Caco-2 (cell line): ENCODE data around the gene RYR1. TPM values are rescaled to one million over a fixed set of nuclear protein-coding genes. Genes with fewer than 3 reads are reported as not detected.
A peak's percentile ranks its signal among the peaks of the same experiment; 100 is the strongest.

ENCODE experiments used
- BruUV-seq: library from RNA; stranded (reverse); fragments of 400-500 nt; replicated peaks from 2 replicates; lab custom pipeline; 2021; lab: Mats Ljungman, UMichigan
- CTCF ChIA-PET: fragments of 300-600 bp; sonication (Branson Sonifier 250); formaldehyde crosslinking; loops from one replicate; lab custom pipeline; 2022; ENCODE audit warnings: antibody characterized with exemption; lab: Charles Lee
- POLR2A ChIA-PET: fragments of 300-600 bp; sonication (Branson Sonifier 250); formaldehyde crosslinking; loops from one replicate; lab custom pipeline; 2022; ENCODE audit warnings: antibody characterized with exemption; lab: Charles Lee
- DNase-seq, 2 experiments: peaks; one replicate each; pipeline versions ENCODE4 v3.0.0 to v3.0.0-alpha.2; 2020 to 2022
- H3K27me3 ChIP-seq: replicated peaks from 2 replicates; pipeline ENCODE4 v1.6.0; 2011; ENCODE audit warnings: low read length; ENCODE audit not compliant: control insufficient read depth, insufficient read depth
- H3K36me3 ChIP-seq: 2 replicates; pipeline ENCODE4 v1.5.1; 2011; ENCODE audit warnings: low read length; ENCODE audit not compliant: control insufficient read depth, insufficient read depth
- H3K4me1 ChIP-seq: fragments of 250-450 bp; sonication (Bioruptor Pico); 2 replicates; pipeline ENCODE4 v1.5.1; 2020; ENCODE audit warnings: mild to moderate bottlenecking
- H3K4me3 ChIP-seq: 2 replicates; pipeline ENCODE4 v1.5.1; 2011; ENCODE audit warnings: low read depth, mild to moderate bottlenecking, control low read depth, low read length
- H3K9me3 ChIP-seq: fragments of 250-450 bp; sonication (Bioruptor Pico); 2 replicates; pipeline ENCODE4 v1.5.1; 2020; ENCODE audit warnings: mild to moderate bottlenecking, moderate library complexity
- H3K27ac Mint-ChIP-seq: one replicate; pipeline ENCODE4 v1.8.0; 2022; ENCODE audit warnings: mixed read lengths; ENCODE audit not compliant: unreplicated experiment
- H3K27me3 Mint-ChIP-seq: one replicate; pipeline ENCODE4 v1.8.0; 2022; ENCODE audit warnings: mixed read lengths; ENCODE audit not compliant: insufficient read depth, unreplicated experiment
- H3K36me3 Mint-ChIP-seq: one replicate; pipeline ENCODE4 v1.8.0; 2022; ENCODE audit warnings: mild to moderate bottlenecking, mixed read lengths; ENCODE audit not compliant: insufficient read depth, unreplicated experiment
- H3K4me1 Mint-ChIP-seq: one replicate; pipeline ENCODE4 v1.8.0; 2022; ENCODE audit warnings: low read depth, mixed read lengths; ENCODE audit not compliant: unreplicated experiment
- H3K4me3 Mint-ChIP-seq: one replicate; pipeline ENCODE4 v1.8.0; 2022; ENCODE audit warnings: mild to moderate bottlenecking, moderate library complexity, mixed read lengths; ENCODE audit not compliant: unreplicated experiment
- H3K9me3 Mint-ChIP-seq: one replicate; pipeline ENCODE4 v1.8.0; 2022; ENCODE audit warnings: mixed read lengths; ENCODE audit not compliant: unreplicated experiment
- intact Hi-C: fragments of 100-400 bp; cut with micrococcal nuclease; formaldehyde crosslinking; loops from one replicate; pipeline ENCODE4 v1.10.0; 2022; ENCODE audit not compliant: unreplicated experiment
- total RNA-seq: library from RNA; stranded (reverse); gene quantifications from 2 replicates; pipeline ENCODE4 v1.2.3, GENCODE V29; 2022
- TF ChIP-seq, protein P1 (sequence below), 2 experiments: fragments of 200-600 bp in 1 of 2; IDR thresholded peaks; 1 replicate in 1 of 2; 2 replicates in 1 of 2; pipeline versions ENCODE4 v1.5.1 to v1.8.0; 2011 to 2022; ENCODE audit warnings: antibody characterized with exemption in 1 of 2, control low read depth in 1 of 2, inconsistent platforms in 1 of 2, low read depth in 1 of 2, low read length in 1 of 2, mild to moderate bottlenecking in 1 of 2, moderate library complexity in 1 of 2; ENCODE audit not compliant: insufficient read depth in 1 of 2, severe bottlenecking in 1 of 2, unreplicated experiment in 1 of 2

RYR1 gene
- total RNA-seq, 1 experiment from 2014 or later: 5.6 TPM

DNA sequence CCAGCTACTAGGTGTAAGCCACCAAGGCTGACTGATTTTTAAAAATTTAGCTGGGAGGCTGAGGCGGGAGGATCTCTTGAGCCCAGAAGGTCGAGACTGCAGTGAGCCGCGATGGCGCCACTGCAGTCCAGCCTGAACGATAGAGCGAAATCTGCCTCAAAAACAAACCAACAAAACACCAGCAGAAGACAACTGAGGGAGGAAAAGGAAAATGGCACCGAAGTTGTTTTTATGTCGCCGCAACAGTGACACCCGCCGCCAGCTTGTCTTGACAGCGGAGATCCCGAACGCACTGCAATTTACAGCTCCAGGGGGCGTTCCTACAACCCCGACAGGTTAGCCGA lies 30.9 kb upstream of the RYR1 start:
- POLR2A ChIA-PET: interaction anchor here (0.6 to 1.9 kb wide), 14 partner anchors 8 to 1754 kb away, joined by 3 to 26 read pairs (median 7); partner anchors contain the start of genes ACTN4, ECH1, EIF3K and GGN
- Histone ChIP-seq H3K4me3 (peak overlapping the region; percentile 59), H3K9me3 (no peaks in the 10 kb centered on the region), H3K4me1 (peaks cover 10% of the 10 kb centered on the region; the same call in 1 of the 2 replicates), H3K27me3 (no peaks in the 10 kb centered on the region), H3K36me3 (no peaks in the 10 kb centered on the region)
- BruUV-seq: no TSS peak
- TF ChIP-seq, protein P1, sequence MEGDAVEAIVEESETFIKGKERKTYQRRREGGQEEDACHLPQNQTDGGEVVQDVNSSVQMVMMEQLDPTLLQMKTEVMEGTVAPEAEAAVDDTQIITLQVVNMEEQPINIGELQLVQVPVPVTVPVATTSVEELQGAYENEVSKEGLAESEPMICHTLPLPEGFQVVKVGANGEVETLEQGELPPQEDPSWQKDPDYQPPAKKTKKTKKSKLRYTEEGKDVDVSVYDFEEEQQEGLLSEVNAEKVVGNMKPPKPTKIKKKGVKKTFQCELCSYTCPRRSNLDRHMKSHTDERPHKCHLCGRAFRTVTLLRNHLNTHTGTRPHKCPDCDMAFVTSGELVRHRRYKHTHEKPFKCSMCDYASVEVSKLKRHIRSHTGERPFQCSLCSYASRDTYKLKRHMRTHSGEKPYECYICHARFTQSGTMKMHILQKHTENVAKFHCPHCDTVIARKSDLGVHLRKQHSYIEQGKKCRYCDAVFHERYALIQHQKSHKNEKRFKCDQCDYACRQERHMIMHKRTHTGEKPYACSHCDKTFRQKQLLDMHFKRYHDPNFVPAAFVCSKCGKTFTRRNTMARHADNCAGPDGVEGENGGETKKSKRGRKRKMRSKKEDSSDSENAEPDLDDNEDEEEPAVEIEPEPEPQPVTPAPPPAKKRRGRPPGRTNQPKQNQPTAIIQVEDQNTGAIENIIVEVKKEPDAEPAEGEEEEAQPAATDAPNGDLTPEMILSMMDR (IDR thresholded peaks at IDR 0.05; ENCODE audit: insufficient read depth in 1 of 2, low read depth in 1 of 2, low read length in 1 of 2, severe bottlenecking in 1 of 2, unreplicated experiment in 1 of 2): no peak
- intact Hi-C loops: loop anchor here (1.0 to 2.0 kb wide), 3 partner anchors 14 to 168 kb away; partner anchors contain the start of genes GGN and SPRED3
- no peak for DNase-seq
- peaks cover 36% of the 10 kb centered on the region for H3K36me3 Mint-ChIP-seq
- CTCF ChIA-PET: interaction anchor here (0.6 to 2.3 kb wide), 68 partner anchors 11 to 664 kb away, joined by 3 to 58 read pairs (median 5); partner anchors contain the start of genes ACTN4, CATSPERG, EIF3K and FBXO17
- no peaks in the 10 kb centered on the region for H3K9me3 Mint-ChIP-seq
- H3K27ac Mint-ChIP-seq: peak overlapping the region; percentile 97
- H3K27me3 Mint-ChIP-seq: peaks cover 5% of the 10 kb centered on the region
- H3K4me3 Mint-ChIP-seq: peak overlapping the region; percentile 99
- H3K4me1 Mint-ChIP-seq: no peaks in the 10 kb centered on the region

DNA sequence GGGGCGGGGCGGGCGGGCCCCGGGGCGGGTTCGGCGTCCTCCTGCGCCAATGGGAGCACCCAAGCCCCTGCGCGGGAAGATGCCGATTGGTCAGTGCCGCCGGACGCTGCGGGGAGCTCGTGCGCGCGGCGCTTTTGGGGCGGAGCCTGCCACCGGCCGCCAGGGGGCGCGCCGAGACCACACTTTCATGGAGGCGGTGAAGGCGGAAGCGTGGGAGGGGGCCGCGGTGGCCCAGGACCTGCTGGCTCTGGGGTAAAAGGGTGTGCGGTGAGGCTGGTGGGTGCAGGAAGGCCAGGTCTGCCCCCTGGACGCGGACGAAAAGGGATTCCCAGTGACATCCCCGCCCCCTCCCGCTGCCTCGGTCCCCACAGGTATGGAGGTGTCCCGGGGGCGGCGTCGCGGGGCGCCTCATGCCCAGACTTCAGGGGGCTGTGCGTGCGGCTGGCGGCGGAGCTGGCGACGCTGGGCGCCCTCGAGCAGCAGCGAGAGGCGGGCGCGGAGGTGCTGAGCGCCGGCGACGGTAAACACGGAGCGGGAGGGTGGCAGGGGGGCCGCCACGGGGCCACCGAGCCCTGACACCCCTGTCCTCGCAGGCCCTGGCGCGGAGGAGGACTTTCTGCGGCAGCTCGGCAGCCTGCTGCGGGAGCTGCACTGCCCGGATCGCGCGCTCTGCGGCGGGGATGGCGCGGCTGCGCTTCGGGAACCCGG lies 30.4 kb upstream of the RYR1 start, which contains the start of gene FAM98C:
FAM98C (plus strand) TSS at position 127 of the 708 bp plus-strand sequence; CDS start at position 188, 61 bp downstream.
- no TSS peak for BruUV-seq
- DNase-seq: peak; percentile 98 to 99
- peaks cover 5% of the 10 kb centered on the region for H3K27me3 Mint-ChIP-seq
- peak within 1 kb of the TSS; percentile 99 for H3K4me3 Mint-ChIP-seq
- peak within 1 kb of the TSS; percentile 97 for H3K27ac Mint-ChIP-seq
- Histone ChIP-seq H3K27me3 (no peaks in the 10 kb centered on the region), H3K4me1 (peaks cover 10% of the 10 kb centered on the region; the same call in 1 of the 2 replicates), H3K9me3 (no peaks in the 10 kb centered on the region), H3K4me3 (peak within 1 kb of the TSS; percentile 96), H3K36me3 (no peaks in the 10 kb centered on the region)
- TF ChIP-seq, protein P1 (IDR thresholded peaks at IDR 0.05; ENCODE audit: insufficient read depth in 1 of 2, low read depth in 1 of 2, low read length in 1 of 2, severe bottlenecking in 1 of 2, unreplicated experiment in 1 of 2): peak; percentile 71 to 97
- intact Hi-C loops: loop anchor here (1.0 to 2.0 kb wide), 5 partner anchors 15 to 231 kb away; partner anchors contain the start of genes GGN and SPRED3
- H3K36me3 Mint-ChIP-seq: peaks cover 36% of the 10 kb centered on the region
- ChIA-PET POLR2A (interaction anchor here (0.6 to 1.9 kb wide), 14 partner anchors 9 to 1754 kb away, joined by 3 to 26 read pairs (median 7); partner anchors contain the start of genes ACTN4, ECH1, EIF3K and GGN), CTCF (interaction anchor here (0.5 to 2.3 kb wide), 71 partner anchors 10 to 664 kb away, joined by 3 to 58 read pairs (median 5); partner anchors contain the start of genes ACTN4, CATSPERG, EIF3K and FBXO17)
- no peaks in the 10 kb centered on the region for H3K4me1 Mint-ChIP-seq
- no peaks in the 10 kb centered on the region for H3K9me3 Mint-ChIP-seq

DNA sequence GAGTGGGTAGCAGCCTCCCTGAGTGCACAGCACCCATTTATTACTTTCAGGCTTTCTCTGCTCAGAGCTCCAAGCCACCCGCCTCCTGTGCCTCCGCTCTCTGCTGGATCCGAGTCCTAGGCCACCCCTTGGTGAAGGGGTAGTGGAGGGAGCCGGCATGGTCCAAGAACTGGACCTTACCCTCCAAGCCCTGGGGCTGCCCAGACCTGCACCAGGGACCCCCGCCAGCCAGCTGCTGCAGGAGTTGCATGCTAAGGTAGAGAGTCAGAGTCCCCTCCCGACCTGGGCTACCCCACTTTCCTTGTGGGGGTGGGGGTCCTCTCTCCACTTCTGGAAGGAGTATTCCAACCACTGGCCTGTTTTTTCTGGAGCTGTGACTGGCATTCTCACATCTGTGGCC lies 28.6 kb upstream of the RYR1 start:
- H3K36me3 ChIP-seq: no peaks in the 10 kb centered on the region
- TF ChIP-seq, protein P1 (IDR thresholded peaks at IDR 0.05; ENCODE audit: insufficient read depth in 1 of 2, low read depth in 1 of 2, low read length in 1 of 2, severe bottlenecking in 1 of 2, unreplicated experiment in 1 of 2): no peak
- POLR2A ChIA-PET: no interaction called here
- Mint-ChIP-seq H3K36me3 (peaks cover 30% of the 10 kb centered on the region), H3K9me3 (no peaks in the 10 kb centered on the region), H3K27me3 (no peaks in the 10 kb centered on the region), H3K27ac (no peak overlapping the region), H3K4me1 (no peaks in the 10 kb centered on the region), H3K4me3 (peak overlapping the region; percentile 32)
- H3K4me3 ChIP-seq: no peak overlapping the region
- CTCF ChIA-PET: interaction anchor here (0.6 to 1.6 kb wide), 4 partner anchors 8 to 472 kb away, joined by 3 to 6 read pairs (median 3); no protein-coding TSS in a partner anchor
- no peaks in the 10 kb centered on the region for H3K27me3 ChIP-seq
- peaks cover 10% of the 10 kb centered on the region; the same call in 1 of the 2 replicates for H3K4me1 ChIP-seq
- no peak for DNase-seq
- intact Hi-C loops: no loop called here
- no peaks in the 10 kb centered on the region for H3K9me3 ChIP-seq
- BruUV-seq: no TSS peak
